B cell (primary cell): Measurements from ENCODE around the gene CERCAM. TPM values are rescaled to one million over a fixed set of nuclear protein-coding genes. Genes with fewer than 3 reads are reported as not detected.

Source experiments
- ATAC-seq: fragments of 200-7000 bp; cut with Tn5 transposase; one replicate; pipeline ENCODE4 v1.10.0; 2021; ENCODE audit warnings: low read depth, mild to moderate bottlenecking, moderate number of reproducible peaks, moderate library complexity
- CTCF ChIA-PET: fragments of 350-600 bp; sonication (Branson Sonifier 250); formaldehyde crosslinking; loops from one replicate; lab custom pipeline; 2021; ENCODE audit warnings: antibody characterized with exemption, inconsistent platforms; lab: Charles Lee
- POLR2A ChIA-PET: fragments of 350-600 bp; sonication (Branson Sonifier 250); formaldehyde crosslinking; loops from one replicate; lab custom pipeline; 2021; ENCODE audit warnings: antibody characterized with exemption; lab: Charles Lee
- DNase-seq: peaks from one replicate; pipeline ENCODE4 v3.0.0; 2013
- H2AFZ ChIP-seq: 2 replicates; pipeline ENCODE4 v1.6.1; 2012; ENCODE audit warnings: mild to moderate bottlenecking, low read depth, low read length; ENCODE audit not compliant: insufficient read depth, poor library complexity, severe bottlenecking
- H3K27ac ChIP-seq, 2 donors: 1 replicate in 1 of 2; 2 replicates in 1 of 2; pipeline ENCODE4 v1.5.1; 2012 to 2013; ENCODE audit warnings: low read length in 2 of 2, mild to moderate bottlenecking in 2 of 2, moderate library complexity in 1 of 2
- H3K27me3 ChIP-seq, 4 experiments: fragments of 200-600 bp in 1 of 4; sonication (generic) in 1 of 4; replicated peaks in 1 of 4; 1 replicate in 2 of 4; 2 replicates in 2 of 4; pipeline versions ENCODE4 v1.6.1 to v1.7.0; 2013 to 2016; ENCODE audit warnings: low read length in 3 of 4, mild to moderate bottlenecking in 2 of 4, mixed read lengths in 1 of 4, moderate library complexity in 1 of 4; ENCODE audit not compliant: insufficient read depth in 4 of 4, control insufficient read depth in 3 of 4; ENCODE audit errors: control extremely low read depth in 1 of 4
- H3K36me3 ChIP-seq, 2 experiments: replicated peaks in 1 of 2; 1 replicate in 1 of 2; 2 replicates in 1 of 2; pipeline versions ENCODE4 v1.6.1 to v1.7.1; 2013; ENCODE audit warnings: low read length in 1 of 2; ENCODE audit not compliant: insufficient read depth in 2 of 2, control insufficient read depth in 1 of 2; ENCODE audit errors: control extremely low read depth in 1 of 2, extremely low read depth in 1 of 2
- H3K4me1 ChIP-seq, 2 donors: fragments of 200-600 bp in 1 of 2; sonication (generic) in 1 of 2; 1 replicate in 1 of 2; 2 replicates in 1 of 2; pipeline versions ENCODE4 v1.5.1 to v1.6.1; 2013 to 2017; ENCODE audit warnings: low read length in 2 of 2; ENCODE audit not compliant: control insufficient read depth in 2 of 2, insufficient read depth in 2 of 2
- H3K4me2 ChIP-seq: replicated peaks from 2 replicates; pipeline ENCODE3; 2012; ENCODE audit warnings: mild to moderate bottlenecking, low read depth, low read length; ENCODE audit not compliant: poor library complexity, severe bottlenecking
- H3K4me3 ChIP-seq, 5 experiments: fragments of 200-600 bp in 1 of 5; sonication (generic) in 1 of 5; 1 replicate in 3 of 5; 2 replicates in 2 of 5; pipeline versions ENCODE4 v1.5.1 to v1.7.0; 2011 to 2016; ENCODE audit warnings: low read length in 4 of 5, mild to moderate bottlenecking in 4 of 5, low read depth in 2 of 5, control low read depth in 1 of 5, moderate library complexity in 1 of 5; ENCODE audit not compliant: insufficient read depth in 1 of 5; ENCODE audit errors: control extremely low read depth in 1 of 5, extremely low read depth in 1 of 5
- H3K79me2 ChIP-seq: fragments of 200-600 bp; sonication (generic); one replicate; pipeline ENCODE4 v1.6.0; 2016; ENCODE audit warnings: low read length; ENCODE audit not compliant: control insufficient read depth, insufficient read depth
- H3K9ac ChIP-seq: fragments of 200-600 bp; sonication (generic); 2 replicates; pipeline ENCODE4 v1.6.1; 2017; ENCODE audit warnings: mild to moderate bottlenecking, low read length, moderate library complexity
- H3K9me3 ChIP-seq, 3 donors: one replicate each; pipeline versions ENCODE4 v1.6.1 to v1.7.1; 2013; ENCODE audit warnings: low read length in 2 of 3; ENCODE audit not compliant: control insufficient read depth in 2 of 3, insufficient read depth in 1 of 3; ENCODE audit errors: control extremely low read depth in 1 of 3
- H4K20me1 ChIP-seq: 2 replicates; pipeline ENCODE4 v1.6.0; 2012; ENCODE audit warnings: mild to moderate bottlenecking, low read length; ENCODE audit not compliant: insufficient read depth, control insufficient read depth, poor library complexity, severe bottlenecking
- H3K27ac Mint-ChIP-seq: one replicate; pipeline ENCODE4 v1.8.0; 2021; ENCODE audit warnings: mixed read lengths
- H3K27me3 Mint-ChIP-seq: one replicate; pipeline ENCODE4 v1.8.0; 2021; ENCODE audit warnings: mixed read lengths
- H3K4me1 Mint-ChIP-seq: one replicate; pipeline ENCODE4 v1.8.0; 2021; ENCODE audit warnings: mixed read lengths
- H3K4me3 Mint-ChIP-seq: one replicate; pipeline ENCODE4 v1.8.0; 2021; ENCODE audit warnings: mixed read lengths
- H3K9me3 Mint-ChIP-seq: one replicate; pipeline ENCODE4 v1.8.0; 2022; ENCODE audit warnings: mixed read lengths; ENCODE audit not compliant: insufficient read depth
- EZH2 ChIP-seq: IDR thresholded peaks from 2 replicates; pipeline ENCODE4 v1.6.1; 2012; ENCODE audit warnings: borderline replicate concordance, low read depth, mild to moderate bottlenecking, moderate library complexity, low read length; ENCODE audit not compliant: insufficient read depth, poor library complexity, severe bottlenecking
- WGBS: methylation state at CpG from one replicate; pipeline ENCODE4 v1.1.5; 2013; ENCODE audit warnings: missing lambda C conversion rate; ENCODE audit not compliant: insufficient coverage; 5-methylcytosine and 5-hydroxymethylcytosine counted together
- intact Hi-C: fragments of 100-400 bp; cut with micrococcal nuclease; formaldehyde crosslinking; loops from one replicate; pipeline ENCODE4 v1.10.0; 2022
- polyA plus RNA-seq: library from polyadenylated mRNA; depleted of rRNA; stranded (reverse); fragments of >200 nt; gene quantifications from 2 replicates; pipeline ENCODE4 v1.2.3, GENCODE V29; 2012
- total RNA-seq, 2 donors: library from RNA; stranded (reverse); fragments of 120-200 nt in 1 of 2; gene quantifications; 1 replicate in 1 of 2; 2 replicates in 1 of 2; pipeline versions ENCODE4 v1.2.3 to v1.2.4, GENCODE V29; 2013 to 2022
- TF ChIP-seq, protein P1 (sequence below): fragments of 200-600 bp; IDR thresholded peaks from one replicate; pipeline ENCODE4 v1.8.0; 2022; ENCODE audit warnings: antibody characterized with exemption, mild to moderate bottlenecking

CERCAM gene
- total and polyA plus RNA-seq, 2 donors (not counting 1 experiment from before 2014, with no cell fraction given): 2.4 to 3.8 TPM

DNA sequence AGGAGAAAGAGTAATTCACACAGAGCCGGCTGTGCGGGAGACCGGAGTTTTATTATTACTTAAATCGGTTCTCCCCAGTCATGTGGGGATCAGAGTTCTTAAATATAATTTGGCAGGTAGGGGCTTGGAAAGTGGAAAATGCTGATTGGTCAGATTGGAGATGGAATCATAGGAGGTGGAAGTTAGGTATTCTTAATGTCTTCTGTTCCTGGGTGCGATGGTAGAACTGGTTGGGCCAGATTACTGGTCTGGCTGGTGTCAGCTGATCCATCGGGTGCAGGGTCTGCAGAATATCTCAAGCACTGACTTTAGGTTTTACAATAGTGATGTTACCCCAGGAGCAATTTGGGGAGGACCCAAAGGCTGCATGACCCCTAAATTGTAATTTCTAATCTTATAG is 4.6 kb upstream of the CERCAM start:
- no peaks in the 10 kb centered on the region for H3K36me3 ChIP-seq
- no peaks in the 10 kb centered on the region for H4K20me1 ChIP-seq
- CTCF ChIA-PET: no interaction called here
- peaks cover 0 to 41% (median 11%) of the 10 kb centered on the region in 4 experiments for H3K27me3 ChIP-seq
- POLR2A ChIA-PET: no interaction called here
- Mint-ChIP-seq H3K27me3 (peaks cover 41% of the 10 kb centered on the region), H3K4me3 (no peak overlapping the region), H3K4me1 (peaks cover 7% of the 10 kb centered on the region), H3K27ac (no peak overlapping the region), H3K9me3 (no peaks in the 10 kb centered on the region)
- H3K79me2 ChIP-seq: no peaks in the 10 kb centered on the region
- WGBS: 71% methylated on average over 5 of the region's 6 CpGs
- no peak overlapping the region for H3K4me2 ChIP-seq
- no peak overlapping the region for H2AFZ ChIP-seq
- peaks cover 13 to 15% of the 10 kb centered on the region in 2 donors for H3K4me1 ChIP-seq
- no peak overlapping the region for H3K9ac ChIP-seq
- H3K4me3 ChIP-seq: no peak overlapping the region
- no peak for TF ChIP-seq EZH2
- TF ChIP-seq, protein P1, sequence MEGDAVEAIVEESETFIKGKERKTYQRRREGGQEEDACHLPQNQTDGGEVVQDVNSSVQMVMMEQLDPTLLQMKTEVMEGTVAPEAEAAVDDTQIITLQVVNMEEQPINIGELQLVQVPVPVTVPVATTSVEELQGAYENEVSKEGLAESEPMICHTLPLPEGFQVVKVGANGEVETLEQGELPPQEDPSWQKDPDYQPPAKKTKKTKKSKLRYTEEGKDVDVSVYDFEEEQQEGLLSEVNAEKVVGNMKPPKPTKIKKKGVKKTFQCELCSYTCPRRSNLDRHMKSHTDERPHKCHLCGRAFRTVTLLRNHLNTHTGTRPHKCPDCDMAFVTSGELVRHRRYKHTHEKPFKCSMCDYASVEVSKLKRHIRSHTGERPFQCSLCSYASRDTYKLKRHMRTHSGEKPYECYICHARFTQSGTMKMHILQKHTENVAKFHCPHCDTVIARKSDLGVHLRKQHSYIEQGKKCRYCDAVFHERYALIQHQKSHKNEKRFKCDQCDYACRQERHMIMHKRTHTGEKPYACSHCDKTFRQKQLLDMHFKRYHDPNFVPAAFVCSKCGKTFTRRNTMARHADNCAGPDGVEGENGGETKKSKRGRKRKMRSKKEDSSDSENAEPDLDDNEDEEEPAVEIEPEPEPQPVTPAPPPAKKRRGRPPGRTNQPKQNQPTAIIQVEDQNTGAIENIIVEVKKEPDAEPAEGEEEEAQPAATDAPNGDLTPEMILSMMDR: no peak
- H3K9me3 ChIP-seq: peaks cover 0 to 9% (median 0%) of the 10 kb centered on the region in 3 donors
- intact Hi-C loops: loop anchor here (10.0 kb wide), 1 partner anchor 121 kb away; no protein-coding TSS in a partner anchor
- DNase-seq: no peak
- no peak for ATAC-seq
- no peak overlapping the region for H3K27ac ChIP-seq

- Histone ChIP-seq H3K9me3 (peaks cover 0 to 12% (median 0%) of the 10 kb centered on the region in 3 donors), H3K27me3 (peaks cover 0 to 41% (median 11%) of the 10 kb centered on the region in 4 experiments), H3K4me2 (no peak overlapping the region), H4K20me1 (no peaks in the 10 kb centered on the region), H3K79me2 (no peaks in the 10 kb centered on the region), H3K9ac (no peak overlapping the region), H3K27ac (no peak overlapping the region), H3K4me1 (peaks cover 18 to 20% of the 10 kb centered on the region in 2 donors), H2AFZ (no peak overlapping the region), H3K4me3 (no peak overlapping the region), H3K36me3 (no peaks in the 10 kb centered on the region)
- DNase-seq (no peak), ATAC-seq (no peak)
- Mint-ChIP-seq H3K4me1 (peaks cover 7% of the 10 kb centered on the region), H3K9me3 (no peaks in the 10 kb centered on the region), H3K27ac (no peak overlapping the region), H3K4me3 (no peak overlapping the region), H3K27me3 (peaks cover 36% of the 10 kb centered on the region)
- WGBS: 38% methylated on average over 4 of the region's 6 CpGs
- CTCF ChIA-PET: no interaction called here
- TF ChIP-seq EZH2: no peak
- TF ChIP-seq, protein P1: no peak
- intact Hi-C loops: loop anchor here (10.0 kb wide), 1 partner anchor 122 kb away; no protein-coding TSS in a partner anchor
- POLR2A ChIA-PET: no interaction called here
These were observed 4.1 kb upstream of the CERCAM start for GRCh38 chr9:128416432-128417019.
